Measurements from ENCODE around the gene MUC5AC.
"Not testable (repeated sequence)": the region's sequence is repeated elsewhere in the genome, so short reads cannot be mapped to it uniquely, and the experiment has no call there.

MUC5AC gene

GRCh38 chr11:1171223-1171984 lies 13.7 kb downstream of the MUC5AC start:
- TF ChIP-seq POLR2A (IDR thresholded peaks at IDR 0.05; ENCODE audit: low read depth, low read length) = no peak
- DNase-seq (ENCODE audit: insufficient read length, low spot score) (no peak), FAIRE-seq (no peak)

GRCh38 chr11:1171985-1172728 lies 14.4 kb downstream of the MUC5AC start:
- TF ChIP-seq POLR2A (IDR thresholded peaks at IDR 0.05; ENCODE audit: low read depth, low read length) = no peak
- FAIRE-seq = no peak
- no peak for DNase-seq (ENCODE audit: insufficient read length, low spot score)

GRCh38 chr11:1172729-1173117 lies 15.0 kb downstream of the MUC5AC start:
- TF ChIP-seq POLR2A (IDR thresholded peaks at IDR 0.05; ENCODE audit: low read depth, low read length) = no peak
- FAIRE-seq (no peak), DNase-seq (ENCODE audit: insufficient read length, low spot score) (no peak)

- FAIRE-seq; DNase-seq (ENCODE audit: insufficient read length, low spot score): not testable (repeated sequence)
Observed at GRCh38 chr11:1173396-1173795, 15.6 kb downstream of the MUC5AC start.

GRCh38 chr11:1174441-1175370 lies 17.0 kb downstream of the MUC5AC start:
- no peak for FAIRE-seq
- DNase-seq (ENCODE audit: insufficient read length, low spot score) = no peak
- TF ChIP-seq POLR2A (IDR thresholded peaks at IDR 0.05; ENCODE audit: low read depth, low read length) = no peak

- FAIRE-seq (no peak), DNase-seq (ENCODE audit: insufficient read length, low spot score) (no peak)
- no peak for TF ChIP-seq POLR2A (IDR thresholded peaks at IDR 0.05; ENCODE audit: low read depth, low read length)
Observed at GRCh38 chr11:1175461-1176223, 17.9 kb downstream of the MUC5AC start.

GRCh38 chr11:1176224-1177019 lies 18.7 kb downstream of the MUC5AC start:
- DNase-seq (ENCODE audit: insufficient read length, low spot score) (no peak), FAIRE-seq (no peak)
- TF ChIP-seq POLR2A (IDR thresholded peaks at IDR 0.05; ENCODE audit: low read depth, low read length) = no peak

- no peak for FAIRE-seq
- DNase-seq (ENCODE audit: insufficient read length, low spot score) = no peak
- TF ChIP-seq POLR2A (IDR thresholded peaks at IDR 0.05; ENCODE audit: low read depth, low read length) = no peak
Observed at GRCh38 chr11:1177020-1177770, 19.4 kb downstream of the MUC5AC start.

- FAIRE-seq = no peak
- no peak for TF ChIP-seq POLR2A (IDR thresholded peaks at IDR 0.05; ENCODE audit: low read depth, low read length)
- DNase-seq (ENCODE audit: insufficient read length, low spot score) = no peak
Observed at GRCh38 chr11:1177771-1178090, 20.0 kb downstream of the MUC5AC start.

- TF ChIP-seq POLR2A (IDR thresholded peaks at IDR 0.05; ENCODE audit: low read depth, low read length) = no peak
- no peak for DNase-seq (ENCODE audit: insufficient read length, low spot score)
- FAIRE-seq = no peak
Observed at GRCh38 chr11:1178201-1178885, 20.6 kb downstream of the MUC5AC start.

- DNase-seq (ENCODE audit: insufficient read length, low spot score) = no peak
- no peak for TF ChIP-seq POLR2A (IDR thresholded peaks at IDR 0.05; ENCODE audit: low read depth, low read length)
- no peak for FAIRE-seq
Observed at GRCh38 chr11:1178906-1179305, 21.2 kb downstream of the MUC5AC start.

GRCh38 chr11:1179641-1180040 lies 21.9 kb downstream of the MUC5AC start:
- no peak for DNase-seq (ENCODE audit: insufficient read length, low spot score)
- TF ChIP-seq POLR2A (IDR thresholded peaks at IDR 0.05; ENCODE audit: low read depth, low read length) = no peak
- FAIRE-seq = no peak

Data from H54 (cell line).